ENCODE measurements around the gene ARHGEF28. TPM values are rescaled to one million over a fixed set of nuclear protein-coding genes. Genes with fewer than 3 reads are reported as not detected.

The ARHGEF28 gene
- total and polyA plus RNA-seq, 2 of the 13 experiments (the other 11 are each of a cell fraction or from before 2014, with no cell fraction given), result 17.4 to 34.1 TPM

DNA sequence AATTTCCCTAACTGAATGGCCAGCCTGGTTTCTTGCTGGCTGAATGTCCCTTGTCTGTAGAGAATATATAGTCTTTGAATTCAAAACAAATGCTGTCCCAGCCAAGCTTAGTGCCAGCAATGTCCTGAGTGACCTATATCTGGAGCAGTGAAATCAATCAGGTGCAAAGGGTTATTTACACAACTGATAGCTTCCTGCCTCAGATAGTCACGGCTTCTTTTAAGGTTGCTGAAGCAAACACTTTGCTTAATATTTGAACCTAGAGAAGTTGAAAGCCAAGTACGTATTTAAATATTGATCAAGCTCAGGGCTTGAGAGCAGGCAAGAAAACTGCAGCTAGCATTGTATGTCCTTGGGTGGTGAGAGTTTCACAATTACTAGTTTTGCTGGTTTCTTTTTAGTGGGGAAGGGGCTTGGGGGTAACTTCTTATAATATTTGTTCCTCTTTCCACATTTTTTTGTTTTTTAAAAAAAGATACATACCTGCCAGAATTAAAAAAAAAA, 2.0 kb upstream of the ARHGEF28 start (continued):
- TF ChIP-seq, protein P1, sequence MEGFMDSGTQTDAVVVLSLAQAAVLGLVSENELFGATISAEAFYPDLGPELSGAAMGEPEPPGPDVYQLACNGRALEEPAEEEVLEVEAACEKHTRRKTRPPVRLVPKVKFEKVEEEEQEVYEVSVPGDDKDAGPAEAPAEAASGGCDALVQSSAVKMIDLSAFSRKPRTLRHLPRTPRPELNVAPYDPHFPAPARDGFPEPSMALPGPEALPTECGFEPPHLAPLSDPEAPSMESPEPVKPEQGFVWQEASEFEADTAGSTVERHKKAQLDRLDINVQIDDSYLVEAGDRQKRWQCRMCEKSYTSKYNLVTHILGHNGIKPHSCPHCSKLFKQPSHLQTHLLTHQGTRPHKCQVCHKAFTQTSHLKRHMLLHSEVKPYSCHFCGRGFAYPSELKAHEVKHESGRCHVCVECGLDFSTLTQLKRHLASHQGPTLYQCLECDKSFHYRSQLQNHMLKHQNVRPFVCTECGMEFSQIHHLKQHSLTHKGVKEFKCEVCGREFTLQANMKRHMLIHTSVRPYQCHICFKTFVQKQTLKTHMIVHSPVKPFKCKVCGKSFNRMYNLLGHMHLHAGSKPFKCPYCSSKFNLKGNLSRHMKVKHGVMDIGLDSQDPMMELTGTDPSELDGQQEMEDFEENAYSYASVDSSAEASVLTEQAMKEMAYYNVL (CRISPR knock-in tag; IDR thresholded peaks at IDR 0.05; ENCODE audit: borderline replicate concordance), result peak; percentile 88
- TF ChIP-seq ZNF713 (CRISPR knock-in tag; IDR thresholded peaks at IDR 0.05) (no peak), TBL1XR1 (IDR thresholded peaks at IDR 0.05; ENCODE audit: borderline replicate concordance, low read length, partially characterized antibody) (peak; percentile 99), KLF11 (CRISPR knock-in tag; IDR thresholded peaks at IDR 0.05) (no peak), ZNF337 (CRISPR knock-in tag; IDR thresholded peaks at IDR 0.05; ENCODE audit: borderline replicate concordance, low read depth) (peak; percentile 77; the same call in 1 of the 2 replicates), TP53 (CRISPR knock-in tag; conservative IDR thresholded peaks at IDR 0.05) (no peak), ZNF317 (CRISPR knock-in tag; IDR thresholded peaks at IDR 0.05) (peak; percentile 91), TCF7L2 (IDR thresholded peaks at IDR 0.05; ENCODE audit: low read depth, low read length) (peak; percentile 91), ZNF282 (IDR thresholded peaks at IDR 0.05; ENCODE audit: partially characterized antibody) (no peak), SOX5 (CRISPR knock-in tag; IDR thresholded peaks at IDR 0.05; ENCODE audit: borderline replicate concordance) (peak; percentile 91; the same call in 1 of the 2 replicates), KAT7 (CRISPR knock-in tag; IDR thresholded peaks at IDR 0.05; ENCODE audit: borderline replicate concordance) (peak; percentile 57; the same call in 1 of the 2 replicates), ZNF263 (CRISPR knock-in tag; IDR thresholded peaks at IDR 0.05) (no peak), SMAD9 (CRISPR knock-in tag; IDR thresholded peaks at IDR 0.05) (no peak), ZNF20 (CRISPR knock-in tag; IDR thresholded peaks at IDR 0.05) (no peak), HOXA7 (CRISPR knock-in tag; IDR thresholded peaks at IDR 0.05) (no peak)
- TF ChIP-seq, protein P2, sequence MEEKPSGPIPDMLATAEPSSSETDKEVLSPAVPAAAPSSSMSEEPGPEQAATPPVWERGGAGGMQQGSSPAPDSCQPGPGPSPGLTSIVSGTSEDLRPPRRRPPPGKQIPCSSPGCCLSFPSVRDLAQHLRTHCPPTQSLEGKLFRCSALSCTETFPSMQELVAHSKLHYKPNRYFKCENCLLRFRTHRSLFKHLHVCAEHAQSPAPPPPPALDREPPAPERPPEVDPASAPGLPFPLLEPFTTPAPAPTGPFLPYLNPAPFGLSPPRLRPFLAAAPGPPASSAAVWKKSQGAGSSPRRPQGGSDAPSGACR (CRISPR knock-in tag; IDR thresholded peaks at IDR 0.05), result 0 out of 2 replicates have a peak, but pooled peaks have one; percentile 39
- TF ChIP-seq, protein P3, sequence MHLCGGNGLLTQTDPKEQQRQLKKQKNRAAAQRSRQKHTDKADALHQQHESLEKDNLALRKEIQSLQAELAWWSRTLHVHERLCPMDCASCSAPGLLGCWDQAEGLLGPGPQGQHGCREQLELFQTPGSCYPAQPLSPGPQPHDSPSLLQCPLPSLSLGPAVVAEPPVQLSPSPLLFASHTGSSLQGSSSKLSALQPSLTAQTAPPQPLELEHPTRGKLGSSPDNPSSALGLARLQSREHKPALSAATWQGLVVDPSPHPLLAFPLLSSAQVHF (CRISPR knock-in tag; IDR thresholded peaks at IDR 0.05), result no peak
- TF ChIP-seq, protein P4, sequence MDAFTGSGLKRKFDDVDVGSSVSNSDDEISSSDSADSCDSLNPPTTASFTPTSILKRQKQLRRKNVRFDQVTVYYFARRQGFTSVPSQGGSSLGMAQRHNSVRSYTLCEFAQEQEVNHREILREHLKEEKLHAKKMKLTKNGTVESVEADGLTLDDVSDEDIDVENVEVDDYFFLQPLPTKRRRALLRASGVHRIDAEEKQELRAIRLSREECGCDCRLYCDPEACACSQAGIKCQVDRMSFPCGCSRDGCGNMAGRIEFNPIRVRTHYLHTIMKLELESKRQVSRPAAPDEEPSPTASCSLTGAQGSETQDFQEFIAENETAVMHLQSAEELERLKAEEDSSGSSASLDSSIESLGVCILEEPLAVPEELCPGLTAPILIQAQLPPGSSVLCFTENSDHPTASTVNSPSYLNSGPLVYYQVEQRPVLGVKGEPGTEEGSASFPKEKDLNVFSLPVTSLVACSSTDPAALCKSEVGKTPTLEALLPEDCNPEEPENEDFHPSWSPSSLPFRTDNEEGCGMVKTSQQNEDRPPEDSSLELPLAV (CRISPR knock-in tag; conservative IDR thresholded peaks at IDR 0.05; ENCODE audit: low read depth), result no peak
- TF ChIP-seq, protein P5, sequence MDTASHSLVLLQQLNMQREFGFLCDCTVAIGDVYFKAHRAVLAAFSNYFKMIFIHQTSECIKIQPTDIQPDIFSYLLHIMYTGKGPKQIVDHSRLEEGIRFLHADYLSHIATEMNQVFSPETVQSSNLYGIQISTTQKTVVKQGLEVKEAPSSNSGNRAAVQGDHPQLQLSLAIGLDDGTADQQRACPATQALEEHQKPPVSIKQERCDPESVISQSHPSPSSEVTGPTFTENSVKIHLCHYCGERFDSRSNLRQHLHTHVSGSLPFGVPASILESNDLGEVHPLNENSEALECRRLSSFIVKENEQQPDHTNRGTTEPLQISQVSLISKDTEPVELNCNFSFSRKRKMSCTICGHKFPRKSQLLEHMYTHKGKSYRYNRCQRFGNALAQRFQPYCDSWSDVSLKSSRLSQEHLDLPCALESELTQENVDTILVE (CRISPR knock-in tag; IDR thresholded peaks at IDR 0.05), result peak; percentile 64; the same call in 1 of the 2 replicates
- TF ChIP-seq, protein P6, sequence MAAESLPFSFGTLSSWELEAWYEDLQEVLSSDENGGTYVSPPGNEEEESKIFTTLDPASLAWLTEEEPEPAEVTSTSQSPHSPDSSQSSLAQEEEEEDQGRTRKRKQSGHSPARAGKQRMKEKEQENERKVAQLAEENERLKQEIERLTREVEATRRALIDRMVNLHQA (CRISPR knock-in tag; IDR thresholded peaks at IDR 0.05), result no peak
- TF ChIP-seq, protein P7, sequence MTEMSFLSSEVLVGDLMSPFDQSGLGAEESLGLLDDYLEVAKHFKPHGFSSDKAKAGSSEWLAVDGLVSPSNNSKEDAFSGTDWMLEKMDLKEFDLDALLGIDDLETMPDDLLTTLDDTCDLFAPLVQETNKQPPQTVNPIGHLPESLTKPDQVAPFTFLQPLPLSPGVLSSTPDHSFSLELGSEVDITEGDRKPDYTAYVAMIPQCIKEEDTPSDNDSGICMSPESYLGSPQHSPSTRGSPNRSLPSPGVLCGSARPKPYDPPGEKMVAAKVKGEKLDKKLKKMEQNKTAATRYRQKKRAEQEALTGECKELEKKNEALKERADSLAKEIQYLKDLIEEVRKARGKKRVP (CRISPR knock-in tag; IDR thresholded peaks at IDR 0.05), result peak in 1 of 2 experiments; percentile 71; a peak in 2 of 4 replicates
